Mesothelial cell of epicardium (in vitro differentiated cells): ENCODE measurements around the gene STKLD1. TPM values are rescaled to one million over a fixed set of nuclear protein-coding genes. Genes with fewer than 3 reads are reported as not detected.
"Not testable (repeated sequence)": the region's sequence is repeated elsewhere in the genome, so short reads cannot be mapped to it uniquely, and the experiment has no call there.

Source experiments
- DNase-seq, 2 experiments: peaks; one replicate each; pipeline ENCODE4 v3.0.0; 2021; ENCODE audit warnings: low spot score in 2 of 2; ENCODE audit not compliant: unreplicated experiment in 2 of 2
- H3K27ac Mint-ChIP-seq: 2 replicates; pipeline ENCODE4 v1.8.0; 2021; ENCODE audit warnings: mixed read lengths
- H3K27me3 Mint-ChIP-seq: 2 replicates; pipeline ENCODE4 v1.8.0; 2021; ENCODE audit warnings: low read depth, mixed read lengths
- H3K36me3 Mint-ChIP-seq: 2 replicates; pipeline ENCODE4 v1.8.0; 2021; ENCODE audit warnings: mixed read lengths
- H3K4me1 Mint-ChIP-seq: 2 replicates; pipeline ENCODE4 v1.8.0; 2021; ENCODE audit warnings: mixed read lengths
- H3K4me3 Mint-ChIP-seq: 2 replicates; pipeline ENCODE4 v1.8.0; 2021; ENCODE audit warnings: mild to moderate bottlenecking, moderate library complexity, mixed read lengths
- H3K9me3 Mint-ChIP-seq: 2 replicates; pipeline ENCODE4 v1.8.0; 2021; ENCODE audit warnings: mixed read lengths
- total RNA-seq: library from RNA; stranded (reverse); gene quantifications from 3 replicates; pipeline ENCODE4 v1.2.1, GENCODE V29; 2021
- TF ChIP-seq, protein P1 (sequence below): fragments of 200-600 bp; sonication (generic); IDR thresholded peaks from one replicate; pipeline ENCODE4 v1.5.0; 2021; ENCODE audit warnings: antibody characterized with exemption; ENCODE audit not compliant: unreplicated experiment

The STKLD1 gene
- total RNA-seq, 1 donor from 2014 or later, result 6.7 TPM

DNA sequence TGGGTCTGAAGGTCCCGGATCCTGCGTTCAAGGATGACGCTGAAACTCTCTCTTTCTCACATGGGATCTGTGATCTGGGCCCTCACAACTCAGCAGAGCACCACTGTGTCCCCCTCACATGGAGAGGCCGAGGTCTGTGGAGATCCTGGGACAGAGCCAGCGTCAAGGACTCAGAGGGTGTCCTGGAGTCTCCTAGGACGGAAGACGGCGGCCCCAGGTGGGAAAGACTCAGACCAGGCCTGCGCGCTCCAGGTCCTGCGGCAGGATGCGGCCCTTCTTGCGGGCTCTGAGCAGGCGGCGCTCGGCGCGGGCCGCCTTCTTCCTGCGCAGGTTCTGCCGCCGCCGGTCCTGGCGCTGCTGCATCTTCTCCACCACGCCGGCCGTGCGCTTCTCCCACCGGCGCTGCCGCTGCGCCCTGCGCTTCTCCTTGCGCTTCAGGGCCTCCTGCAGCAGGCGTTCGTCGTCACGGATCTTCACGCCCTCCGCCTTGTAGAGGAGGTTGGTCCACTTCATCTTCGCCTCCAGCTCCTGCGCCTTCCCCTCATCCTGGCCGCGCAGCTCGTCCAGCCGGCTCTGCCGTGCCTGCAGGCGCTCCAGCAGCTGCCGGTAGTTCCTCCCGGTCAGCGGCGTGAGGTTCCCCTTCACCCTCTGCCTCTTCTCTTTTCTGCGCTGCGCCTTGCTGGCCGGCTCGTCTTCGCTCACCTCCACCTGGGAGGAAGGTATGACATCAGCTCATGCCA, 44.4 kb upstream of the STKLD1 start:
- peaks cover 10% of the 10 kb centered on the region for H3K9me3 Mint-ChIP-seq
- H3K27me3 Mint-ChIP-seq, result no peaks in the 10 kb centered on the region
- H3K4me3 Mint-ChIP-seq, result no peak overlapping the region
- no peak for DNase-seq
- H3K36me3 Mint-ChIP-seq, result peaks cover 30% of the 10 kb centered on the region
- H3K4me1 Mint-ChIP-seq, result peaks cover 6% of the 10 kb centered on the region
- TF ChIP-seq, protein P1, sequence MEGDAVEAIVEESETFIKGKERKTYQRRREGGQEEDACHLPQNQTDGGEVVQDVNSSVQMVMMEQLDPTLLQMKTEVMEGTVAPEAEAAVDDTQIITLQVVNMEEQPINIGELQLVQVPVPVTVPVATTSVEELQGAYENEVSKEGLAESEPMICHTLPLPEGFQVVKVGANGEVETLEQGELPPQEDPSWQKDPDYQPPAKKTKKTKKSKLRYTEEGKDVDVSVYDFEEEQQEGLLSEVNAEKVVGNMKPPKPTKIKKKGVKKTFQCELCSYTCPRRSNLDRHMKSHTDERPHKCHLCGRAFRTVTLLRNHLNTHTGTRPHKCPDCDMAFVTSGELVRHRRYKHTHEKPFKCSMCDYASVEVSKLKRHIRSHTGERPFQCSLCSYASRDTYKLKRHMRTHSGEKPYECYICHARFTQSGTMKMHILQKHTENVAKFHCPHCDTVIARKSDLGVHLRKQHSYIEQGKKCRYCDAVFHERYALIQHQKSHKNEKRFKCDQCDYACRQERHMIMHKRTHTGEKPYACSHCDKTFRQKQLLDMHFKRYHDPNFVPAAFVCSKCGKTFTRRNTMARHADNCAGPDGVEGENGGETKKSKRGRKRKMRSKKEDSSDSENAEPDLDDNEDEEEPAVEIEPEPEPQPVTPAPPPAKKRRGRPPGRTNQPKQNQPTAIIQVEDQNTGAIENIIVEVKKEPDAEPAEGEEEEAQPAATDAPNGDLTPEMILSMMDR, result no peak
- H3K27ac Mint-ChIP-seq, result no peak overlapping the region

- H3K4me1 Mint-ChIP-seq, result peaks cover 6% of the 10 kb centered on the region
- H3K9me3 Mint-ChIP-seq, result peaks cover 10% of the 10 kb centered on the region
- no peak overlapping the region for H3K4me3 Mint-ChIP-seq
- no peak overlapping the region for H3K27ac Mint-ChIP-seq
- peaks cover 30% of the 10 kb centered on the region for H3K36me3 Mint-ChIP-seq
- TF ChIP-seq, protein P1, result no peak
- H3K27me3 Mint-ChIP-seq, result no peaks in the 10 kb centered on the region
- no peak for DNase-seq
These were observed 43.8 kb upstream of the STKLD1 start for GRCh38 chr9:133332381-133332730.

DNA sequence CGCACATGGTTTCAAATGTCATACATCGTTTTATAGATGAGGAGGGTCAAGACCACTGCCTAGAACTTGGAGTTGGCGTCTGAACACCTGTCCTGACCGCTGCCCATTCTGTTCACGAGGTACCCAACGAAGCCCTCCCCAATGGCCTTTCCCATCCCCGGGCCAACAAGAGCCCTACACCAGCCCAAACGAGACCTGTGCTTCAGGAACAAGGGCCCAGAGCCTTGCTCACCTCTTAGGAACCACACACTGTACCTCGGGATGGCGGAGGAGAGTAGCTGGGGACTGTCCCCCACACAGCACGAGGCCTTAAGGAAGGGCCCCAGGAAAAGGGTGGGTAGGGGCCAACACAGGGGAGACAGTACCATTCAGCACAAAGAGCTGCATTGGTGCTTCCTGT, 43.2 kb upstream of the STKLD1 start:
- H3K27me3 Mint-ChIP-seq, result no peaks in the 10 kb centered on the region
- H3K9me3 Mint-ChIP-seq, result peaks cover 10% of the 10 kb centered on the region
- peaks cover 30% of the 10 kb centered on the region for H3K36me3 Mint-ChIP-seq
- no peak overlapping the region for H3K4me3 Mint-ChIP-seq
- H3K27ac Mint-ChIP-seq, result no peak overlapping the region
- H3K4me1 Mint-ChIP-seq, result peaks cover 6% of the 10 kb centered on the region
- TF ChIP-seq, protein P1, result no peak
- no peak for DNase-seq

GRCh38 chr9:133333566-133333965, 42.6 kb upstream of the STKLD1 start:
- Mint-ChIP-seq H3K36me3 (peaks cover 24% of the 10 kb centered on the region), H3K27ac (no peak overlapping the region), H3K4me1 (peaks cover 6% of the 10 kb centered on the region), H3K9me3 (peaks cover 6% of the 10 kb centered on the region), H3K27me3 (no peaks in the 10 kb centered on the region), H3K4me3 (no peak overlapping the region)
- TF ChIP-seq, protein P1, result no peak
- no peak for DNase-seq

- no peak overlapping the region for H3K27ac Mint-ChIP-seq
These were observed 42.0 kb upstream of the STKLD1 start for GRCh38 chr9:133334161-133334560.

DNA sequence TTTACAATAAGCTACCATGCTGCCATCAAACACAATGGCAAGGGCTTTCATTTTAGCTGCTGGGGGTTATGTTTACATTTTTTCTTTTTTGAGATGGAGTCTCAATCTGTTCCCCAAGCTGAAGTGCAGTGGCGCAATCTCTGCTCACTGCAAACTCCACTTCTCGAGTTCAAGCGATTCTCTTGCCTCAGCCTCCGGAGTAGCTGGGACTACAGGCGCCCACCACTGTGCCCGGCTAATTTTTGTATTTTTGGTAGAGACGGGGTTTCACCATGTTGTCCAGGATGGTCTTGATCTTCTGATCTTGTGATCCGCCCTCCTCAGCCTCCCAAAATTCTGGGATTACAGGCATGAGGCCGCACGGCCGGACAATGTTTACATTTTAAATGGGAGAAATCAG, 41.3 kb upstream of the STKLD1 start:
- not testable (repeated sequence) for H3K27me3 Mint-ChIP-seq, DNase-seq, H3K9me3 Mint-ChIP-seq, H3K4me1 Mint-ChIP-seq
- Mint-ChIP-seq H3K36me3 (peaks cover 20% of the 10 kb centered on the region), H3K4me3 (peak overlapping the region; percentile 92), H3K27ac (peak overlapping the region; percentile 43)

More at GRCh38 chr9:133334161-133334560, 42.0 kb upstream of the STKLD1 start:
- Mint-ChIP-seq H3K36me3 (peaks cover 18% of the 10 kb centered on the region), H3K9me3 (peaks cover under 1% of the 10 kb centered on the region), H3K27me3 (no peaks in the 10 kb centered on the region), H3K4me3 (peak overlapping the region; percentile 92), H3K4me1 (peaks cover 6% of the 10 kb centered on the region)
- TF ChIP-seq, protein P1, result no peak
- DNase-seq, result no peak
